Activated naive CD4-positive, alpha-beta T cell treated with anti-CD3 and anti-CD28 coated beads, Interleukin-2, amount 50 U/mL, for 16 hours (primary cell): ENCODE results near the gene ANKLE1.

Source experiments
- DNase-seq: peaks from one replicate; pipeline ENCODE4 v3.0.0-alpha.2; 2020

The ANKLE1 gene

GRCh38 chr19:17309198-17309964 is 27.7 kb downstream of the ANKLE1 start, which contains the start of gene DDA1:
DDA1 (plus strand) TSS chr19:17309563; CDS start chr19:17309655, 92 bp downstream.
- DNase-seq = peak; percentile 99

GRCh38 chr19:17309965-17310461 is 28.3 kb downstream of the ANKLE1 start:
- no peak for DNase-seq

GRCh38 chr19:17311455-17312188 is 29.9 kb downstream of the ANKLE1 start:
- DNase-seq = no peak

GRCh38 chr19:17312189-17313113 is 30.8 kb downstream of the ANKLE1 start:
- DNase-seq = no peak

GRCh38 chr19:17314007-17314593 is 32.4 kb downstream of the ANKLE1 start:
- DNase-seq = no peak

GRCh38 chr19:17318966-17319365 is 37.3 kb downstream of the ANKLE1 start:
- no peak for DNase-seq

- DNase-seq = no peak
These were observed 38.0 kb downstream of the ANKLE1 start for GRCh38 chr19:17319473-17320238.

GRCh38 chr19:17320435-17320834 is 38.7 kb downstream of the ANKLE1 start:
- DNase-seq = no peak

- DNase-seq = no peak
These were observed 40.2 kb downstream of the ANKLE1 start for GRCh38 chr19:17321655-17322489.

GRCh38 chr19:17322854-17323253 is 41.2 kb downstream of the ANKLE1 start:
- DNase-seq = no peak

GRCh38 chr19:17323300-17323963 is 41.7 kb downstream of the ANKLE1 start:
- DNase-seq = no peak

GRCh38 chr19:17323964-17324332 is 42.2 kb downstream of the ANKLE1 start:
- no peak for DNase-seq

GRCh38 chr19:17324357-17325114 is 42.8 kb downstream of the ANKLE1 start:
- no peak for DNase-seq

- DNase-seq = no peak
These were observed 43.4 kb downstream of the ANKLE1 start for GRCh38 chr19:17325133-17325532.

GRCh38 chr19:17325881-17326594 is 44.3 kb downstream of the ANKLE1 start:
- DNase-seq = no peak

- no peak for DNase-seq
These were observed 44.9 kb downstream of the ANKLE1 start for GRCh38 chr19:17326595-17326966.

GRCh38 chr19:17327068-17327653 is 45.5 kb downstream of the ANKLE1 start:
- DNase-seq = no peak
